ENCODE results near the gene TXNDC11.

TXNDC11 gene

GRCh38 chr16:11685844-11686618, 56.6 kb downstream of the TXNDC11 start:
- DNase-seq (ENCODE audit: low spot score), result no peak
- no peak overlapping the region for H3K27ac Mint-ChIP-seq
- H3K36me3 Mint-ChIP-seq (ENCODE audit: low read depth), result peaks cover 67% of the 10 kb centered on the region
- H3K4me1 Mint-ChIP-seq (ENCODE audit: low read depth), result peaks cover 32% of the 10 kb centered on the region
- H3K27me3 Mint-ChIP-seq (ENCODE audit: low read depth), result no peaks in the 10 kb centered on the region
- no peak overlapping the region for H3K4me3 Mint-ChIP-seq
- H3K9me3 Mint-ChIP-seq, result no peaks in the 10 kb centered on the region

- H3K27ac Mint-ChIP-seq, result no peak overlapping the region
- H3K4me3 Mint-ChIP-seq, result no peak overlapping the region
- peaks cover 72% of the 10 kb centered on the region for H3K36me3 Mint-ChIP-seq (ENCODE audit: low read depth)
- H3K4me1 Mint-ChIP-seq (ENCODE audit: low read depth), result peaks cover 38% of the 10 kb centered on the region
- no peaks in the 10 kb centered on the region for H3K27me3 Mint-ChIP-seq (ENCODE audit: low read depth)
- DNase-seq (ENCODE audit: low spot score), result no peak
- no peaks in the 10 kb centered on the region for H3K9me3 Mint-ChIP-seq
Measured at GRCh38 chr16:11684231-11685025, 58.2 kb downstream of the TXNDC11 start.

- H3K9me3 Mint-ChIP-seq, result no peaks in the 10 kb centered on the region
- H3K27ac Mint-ChIP-seq, result no peak overlapping the region
- no peak for DNase-seq (ENCODE audit: low spot score)
- H3K27me3 Mint-ChIP-seq (ENCODE audit: low read depth), result no peaks in the 10 kb centered on the region
- no peak overlapping the region for H3K4me3 Mint-ChIP-seq
- H3K36me3 Mint-ChIP-seq (ENCODE audit: low read depth), result peaks cover 73% of the 10 kb centered on the region
- peaks cover 36% of the 10 kb centered on the region for H3K4me1 Mint-ChIP-seq (ENCODE audit: low read depth)
Measured at GRCh38 chr16:11683145-11683544, 59.5 kb downstream of the TXNDC11 start.

GRCh38 chr16:11682655-11683096, 60.0 kb downstream of the TXNDC11 start:
- no peaks in the 10 kb centered on the region for H3K27me3 Mint-ChIP-seq (ENCODE audit: low read depth)
- H3K4me3 Mint-ChIP-seq, result no peak overlapping the region
- peaks cover 35% of the 10 kb centered on the region for H3K4me1 Mint-ChIP-seq (ENCODE audit: low read depth)
- DNase-seq (ENCODE audit: low spot score), result no peak
- peak overlapping the region; percentile 72 for H3K27ac Mint-ChIP-seq
- H3K9me3 Mint-ChIP-seq, result no peaks in the 10 kb centered on the region
- H3K36me3 Mint-ChIP-seq (ENCODE audit: low read depth), result peaks cover 73% of the 10 kb centered on the region

DNA sequence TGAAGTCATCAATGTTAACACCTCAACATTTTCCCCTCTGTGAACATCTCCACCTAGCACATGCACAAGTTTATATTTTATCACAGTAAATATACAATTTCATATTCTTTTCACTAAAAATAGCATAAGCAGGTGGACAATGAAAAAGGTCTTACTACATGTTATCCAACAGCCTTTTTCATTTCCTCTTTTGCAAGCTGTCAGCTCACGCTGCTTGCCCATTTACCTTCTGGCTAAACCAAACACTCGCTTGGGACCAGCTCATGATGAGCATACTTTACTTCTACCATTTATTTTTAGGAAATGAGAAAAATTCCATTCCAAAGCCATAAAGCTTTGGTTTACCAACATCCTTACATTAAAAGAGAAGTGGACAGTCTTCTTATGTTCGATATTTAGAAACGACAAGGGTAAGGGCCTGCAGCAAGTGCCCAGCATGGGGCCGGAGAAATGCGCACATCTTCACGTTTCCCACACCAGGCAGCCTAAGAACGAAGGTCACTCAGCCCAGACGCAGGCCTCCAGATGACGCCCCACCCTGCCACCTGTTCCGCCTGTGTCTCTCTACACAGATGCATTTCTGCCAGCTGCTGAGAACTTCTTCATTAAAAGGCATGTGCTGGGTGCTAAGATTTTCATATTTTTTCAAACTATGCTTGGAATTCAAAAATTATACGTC, 60.5 kb downstream of the TXNDC11 start:
- peak overlapping the region; percentile 80 for H3K27ac Mint-ChIP-seq
- peak overlapping the region; percentile 77 for H3K4me3 Mint-ChIP-seq
- no peak for DNase-seq (ENCODE audit: low spot score)
- no peaks in the 10 kb centered on the region for H3K27me3 Mint-ChIP-seq (ENCODE audit: low read depth)
- peaks cover 34% of the 10 kb centered on the region for H3K4me1 Mint-ChIP-seq (ENCODE audit: low read depth)
- peaks cover 74% of the 10 kb centered on the region for H3K36me3 Mint-ChIP-seq (ENCODE audit: low read depth)
- H3K9me3 Mint-ChIP-seq, result no peaks in the 10 kb centered on the region

GRCh38 chr16:11681556-11681955, 61.1 kb downstream of the TXNDC11 start:
- Mint-ChIP-seq H3K4me3 (peak overlapping the region; percentile 77), H3K9me3 (no peaks in the 10 kb centered on the region), H3K36me3 (ENCODE audit: low read depth) (peaks cover 72% of the 10 kb centered on the region), H3K27me3 (ENCODE audit: low read depth) (no peaks in the 10 kb centered on the region), H3K27ac (peak overlapping the region; percentile 80), H3K4me1 (ENCODE audit: low read depth) (peaks cover 34% of the 10 kb centered on the region)
- no peak for DNase-seq (ENCODE audit: low spot score)

GRCh38 chr16:11679941-11680911, 62.4 kb downstream of the TXNDC11 start:
- Mint-ChIP-seq H3K27me3 (ENCODE audit: low read depth) (no peaks in the 10 kb centered on the region), H3K36me3 (ENCODE audit: low read depth) (peaks cover 68% of the 10 kb centered on the region), H3K4me3 (no peak overlapping the region), H3K9me3 (no peaks in the 10 kb centered on the region), H3K27ac (peak overlapping the region; percentile 80), H3K4me1 (ENCODE audit: low read depth) (peaks cover 37% of the 10 kb centered on the region)
- DNase-seq (ENCODE audit: low spot score), result no peak

GRCh38 chr16:11679250-11679649, 63.4 kb downstream of the TXNDC11 start:
- no peaks in the 10 kb centered on the region for H3K9me3 Mint-ChIP-seq
- peaks cover 39% of the 10 kb centered on the region for H3K4me1 Mint-ChIP-seq (ENCODE audit: low read depth)
- DNase-seq (ENCODE audit: low spot score), result no peak
- H3K27me3 Mint-ChIP-seq (ENCODE audit: low read depth), result no peaks in the 10 kb centered on the region
- peak overlapping the region; percentile 68 for H3K27ac Mint-ChIP-seq
- peaks cover 61% of the 10 kb centered on the region for H3K36me3 Mint-ChIP-seq (ENCODE audit: low read depth)
- no peak overlapping the region for H3K4me3 Mint-ChIP-seq

- DNase-seq (ENCODE audit: low spot score), result no peak
- Mint-ChIP-seq H3K27me3 (ENCODE audit: low read depth) (no peaks in the 10 kb centered on the region), H3K4me1 (ENCODE audit: low read depth) (peaks cover 39% of the 10 kb centered on the region), H3K9me3 (no peaks in the 10 kb centered on the region), H3K36me3 (ENCODE audit: low read depth) (peaks cover 51% of the 10 kb centered on the region), H3K27ac (peak overlapping the region; percentile 41), H3K4me3 (no peak overlapping the region)
Measured at GRCh38 chr16:11677959-11678881, 64.4 kb downstream of the TXNDC11 start.

GRCh38 chr16:11677451-11677951, 65.2 kb downstream of the TXNDC11 start:
- peak overlapping the region; percentile 42 for H3K27ac Mint-ChIP-seq
- peaks cover 44% of the 10 kb centered on the region for H3K36me3 Mint-ChIP-seq (ENCODE audit: low read depth)
- no peaks in the 10 kb centered on the region for H3K27me3 Mint-ChIP-seq (ENCODE audit: low read depth)
- no peak overlapping the region for H3K4me3 Mint-ChIP-seq
- no peak for DNase-seq (ENCODE audit: low spot score)
- peaks cover 38% of the 10 kb centered on the region for H3K4me1 Mint-ChIP-seq (ENCODE audit: low read depth)
- H3K9me3 Mint-ChIP-seq, result no peaks in the 10 kb centered on the region

DNA sequence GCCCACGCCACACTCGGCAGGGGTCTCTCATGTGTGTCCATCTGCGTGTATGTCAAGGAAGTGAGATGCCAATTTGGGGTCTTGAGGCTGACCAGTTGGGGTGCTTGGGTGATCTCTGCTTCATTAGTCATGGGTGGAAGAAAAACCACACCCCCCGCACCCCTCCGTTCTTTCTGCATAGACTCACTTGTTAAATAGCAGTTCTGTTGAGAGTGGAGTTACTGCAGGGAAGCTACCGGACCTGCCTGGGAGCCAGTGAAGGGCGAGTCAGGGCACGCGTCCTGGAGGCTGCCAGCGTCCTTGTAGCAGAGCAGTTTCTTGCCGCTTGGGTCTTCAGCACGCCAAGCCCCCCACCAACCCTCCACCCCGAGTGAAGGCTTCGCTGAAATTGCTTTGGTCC, 65.9 kb downstream of the TXNDC11 start:
- Mint-ChIP-seq H3K4me1 (ENCODE audit: low read depth) (peaks cover 39% of the 10 kb centered on the region), H3K9me3 (no peaks in the 10 kb centered on the region), H3K27me3 (ENCODE audit: low read depth) (no peaks in the 10 kb centered on the region), H3K36me3 (ENCODE audit: low read depth) (peaks cover 43% of the 10 kb centered on the region), H3K4me3 (no peak overlapping the region), H3K27ac (no peak overlapping the region)
- no peak for DNase-seq (ENCODE audit: low spot score)
